Osteoblast (primary cell): ENCODE measurements around the gene UBD. TPM values are rescaled to one million over a fixed set of nuclear protein-coding genes. Genes with fewer than 3 reads are reported as not detected.

Experiments
- DNase-seq: peaks from one replicate; pipeline ENCODE4 v3.0.0; 2011; ENCODE audit warnings: low spot score, mixed read lengths; ENCODE audit not compliant: insufficient read length; ENCODE audit errors: missing footprints
- H2AFZ ChIP-seq: 2 replicates; pipeline ENCODE4 v1.6.0; 2011; ENCODE audit warnings: mild to moderate bottlenecking, low read length
- H3K27ac ChIP-seq: 2 replicates; pipeline ENCODE4 v1.5.1; 2011; ENCODE audit warnings: mild to moderate bottlenecking, low read depth, low read length, moderate library complexity
- H3K27me3 ChIP-seq: 2 replicates; pipeline ENCODE4 v1.6.0; 2012; ENCODE audit warnings: mild to moderate bottlenecking, control low read depth, inconsistent platforms, low read length, moderate library complexity; ENCODE audit not compliant: insufficient read depth
- H3K36me3 ChIP-seq: 2 replicates; pipeline ENCODE4 v1.5.1; 2011; ENCODE audit warnings: mild to moderate bottlenecking, low read length, control low read depth, moderate library complexity; ENCODE audit not compliant: insufficient read depth
- H3K4me1 ChIP-seq: 2 replicates; pipeline ENCODE4 v1.5.1; 2011; ENCODE audit warnings: mild to moderate bottlenecking, low read length, control low read depth, moderate library complexity; ENCODE audit not compliant: insufficient read depth
- H3K4me2 ChIP-seq: 2 replicates; pipeline ENCODE4 v1.6.0; 2011; ENCODE audit warnings: mild to moderate bottlenecking, low read length; ENCODE audit not compliant: insufficient read depth
- H3K4me3 ChIP-seq: fragments of 200-600 bp; sonication (generic); 3 replicates; pipeline ENCODE4 v1.5.1; 2012; ENCODE audit warnings: mild to moderate bottlenecking, low read length, inconsistent platforms; ENCODE audit not compliant: insufficient read depth
- H3K79me2 ChIP-seq: 2 replicates; pipeline ENCODE4 v1.6.0; 2012; ENCODE audit warnings: mild to moderate bottlenecking, low read length, control low read depth, inconsistent platforms; ENCODE audit not compliant: insufficient read depth
- H3K9me3 ChIP-seq: 2 replicates; pipeline ENCODE4 v1.5.1; 2011; ENCODE audit warnings: low read depth, low read length, control low read depth
- H4K20me1 ChIP-seq: 2 replicates; pipeline ENCODE4 v1.6.0; 2012; ENCODE audit warnings: mild to moderate bottlenecking, low read length, control low read depth; ENCODE audit not compliant: insufficient read depth
- total RNA-seq: library from RNA; depleted of rRNA; stranded (reverse); fragments of >200 nt; gene quantifications from 2 replicates; pipeline ENCODE4 v1.2.3, GENCODE V29; 2012
- TF ChIP-seq, protein P1 (sequence below): IDR thresholded peaks from 2 replicates; pipeline ENCODE4 v1.5.1; 2011; ENCODE audit warnings: mild to moderate bottlenecking, low read depth, low read length, moderate library complexity; ENCODE audit errors: extremely low read depth

UBD gene
- total RNA-seq, 1 donor, result not detected

DNA sequence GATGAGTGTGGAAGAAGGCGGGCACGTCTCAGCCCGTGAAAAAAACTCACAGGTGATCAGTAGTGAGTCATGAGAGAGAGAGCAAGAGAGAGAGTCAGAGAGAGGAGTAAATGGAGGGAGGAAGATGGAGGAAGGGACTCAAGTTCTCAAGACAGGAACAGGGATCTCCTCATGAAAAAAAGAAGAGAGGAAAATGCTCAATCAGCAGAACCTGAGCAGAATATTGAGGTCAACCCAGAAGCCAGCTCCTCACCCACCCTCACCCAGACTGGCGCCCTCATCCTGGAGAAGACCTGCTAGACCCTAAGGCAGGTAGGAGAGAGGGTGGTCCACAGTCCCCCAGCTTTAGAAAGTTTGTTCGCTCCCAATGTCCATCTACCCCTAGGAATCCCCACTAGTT is 4.8 kb downstream of the UBD start:
- H3K4me3 ChIP-seq, result no peak overlapping the region
- H3K79me2 ChIP-seq, result no peaks in the 10 kb centered on the region
- H3K36me3 ChIP-seq, result no peaks in the 10 kb centered on the region
- H3K4me2 ChIP-seq, result no peak overlapping the region
- TF ChIP-seq, protein P1, sequence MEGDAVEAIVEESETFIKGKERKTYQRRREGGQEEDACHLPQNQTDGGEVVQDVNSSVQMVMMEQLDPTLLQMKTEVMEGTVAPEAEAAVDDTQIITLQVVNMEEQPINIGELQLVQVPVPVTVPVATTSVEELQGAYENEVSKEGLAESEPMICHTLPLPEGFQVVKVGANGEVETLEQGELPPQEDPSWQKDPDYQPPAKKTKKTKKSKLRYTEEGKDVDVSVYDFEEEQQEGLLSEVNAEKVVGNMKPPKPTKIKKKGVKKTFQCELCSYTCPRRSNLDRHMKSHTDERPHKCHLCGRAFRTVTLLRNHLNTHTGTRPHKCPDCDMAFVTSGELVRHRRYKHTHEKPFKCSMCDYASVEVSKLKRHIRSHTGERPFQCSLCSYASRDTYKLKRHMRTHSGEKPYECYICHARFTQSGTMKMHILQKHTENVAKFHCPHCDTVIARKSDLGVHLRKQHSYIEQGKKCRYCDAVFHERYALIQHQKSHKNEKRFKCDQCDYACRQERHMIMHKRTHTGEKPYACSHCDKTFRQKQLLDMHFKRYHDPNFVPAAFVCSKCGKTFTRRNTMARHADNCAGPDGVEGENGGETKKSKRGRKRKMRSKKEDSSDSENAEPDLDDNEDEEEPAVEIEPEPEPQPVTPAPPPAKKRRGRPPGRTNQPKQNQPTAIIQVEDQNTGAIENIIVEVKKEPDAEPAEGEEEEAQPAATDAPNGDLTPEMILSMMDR, result no peak
- no peak overlapping the region for H2AFZ ChIP-seq
- no peaks in the 10 kb centered on the region for H3K9me3 ChIP-seq
- no peaks in the 10 kb centered on the region for H4K20me1 ChIP-seq
- no peak overlapping the region for H3K27ac ChIP-seq
- H3K27me3 ChIP-seq, result peaks cover 23% of the 10 kb centered on the region
- no peak for DNase-seq
- H3K4me1 ChIP-seq, result peaks cover 3% of the 10 kb centered on the region

GRCh38 chr6:29553268-29554057 is 6.1 kb downstream of the UBD start:
- TF ChIP-seq, protein P1, result no peak
- H3K79me2 ChIP-seq, result no peaks in the 10 kb centered on the region
- no peaks in the 10 kb centered on the region for H3K36me3 ChIP-seq
- peak; percentile 89 for DNase-seq
- H3K4me2 ChIP-seq, result peak overlapping the region; percentile 58
- H2AFZ ChIP-seq, result peak overlapping the region; percentile 29
- no peaks in the 10 kb centered on the region for H4K20me1 ChIP-seq
- no peaks in the 10 kb centered on the region for H3K9me3 ChIP-seq
- H3K4me3 ChIP-seq, result peak overlapping the region; percentile 28
- H3K27me3 ChIP-seq, result peaks cover 23% of the 10 kb centered on the region
- peaks cover 3% of the 10 kb centered on the region for H3K4me1 ChIP-seq
- no peak overlapping the region for H3K27ac ChIP-seq

DNA sequence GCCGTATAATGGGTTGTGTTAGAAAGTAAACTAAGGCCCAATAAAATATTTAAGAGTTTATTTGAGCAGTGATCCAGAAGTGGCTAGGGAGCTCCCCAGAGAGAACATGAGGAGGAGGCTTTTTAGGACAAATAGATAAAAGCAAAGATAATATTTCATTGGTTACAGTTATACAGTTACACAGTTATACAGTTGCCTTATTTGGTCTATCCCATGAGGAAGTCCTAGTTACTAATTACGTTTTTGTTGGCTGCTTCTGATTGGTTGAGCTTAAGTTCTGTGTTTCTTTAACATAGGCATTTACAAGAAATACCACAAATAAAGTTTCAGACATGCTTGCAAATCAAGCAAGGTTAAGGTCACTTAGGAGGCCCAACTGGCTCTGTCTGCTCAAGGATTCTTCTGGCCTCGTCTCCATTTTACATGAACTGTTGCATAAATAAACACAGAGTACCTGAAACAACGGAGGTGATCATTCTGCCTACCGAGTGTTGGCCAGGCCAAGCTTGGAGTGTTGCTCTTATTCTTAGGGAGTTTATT is 7.0 kb downstream of the UBD start:
- no peaks in the 10 kb centered on the region for H3K9me3 ChIP-seq
- peaks cover 23% of the 10 kb centered on the region for H3K27me3 ChIP-seq
- H3K79me2 ChIP-seq, result no peaks in the 10 kb centered on the region
- H4K20me1 ChIP-seq, result no peaks in the 10 kb centered on the region
- H3K4me3 ChIP-seq, result no peak overlapping the region
- H3K36me3 ChIP-seq, result no peaks in the 10 kb centered on the region
- no peak overlapping the region for H2AFZ ChIP-seq
- peak overlapping the region; percentile 30 for H3K4me2 ChIP-seq
- H3K27ac ChIP-seq, result no peak overlapping the region
- peak; percentile 91 for DNase-seq
- peaks cover 3% of the 10 kb centered on the region for H3K4me1 ChIP-seq
- TF ChIP-seq, protein P1, result no peak

- Histone ChIP-seq H3K9me3 (no peaks in the 10 kb centered on the region), H4K20me1 (no peaks in the 10 kb centered on the region), H3K27me3 (peaks cover 3% of the 10 kb centered on the region), H3K36me3 (no peaks in the 10 kb centered on the region), H3K4me2 (no peak overlapping the region), H2AFZ (no peak overlapping the region), H3K79me2 (no peaks in the 10 kb centered on the region), H3K4me3 (no peak overlapping the region), H3K4me1 (no peaks in the 10 kb centered on the region), H3K27ac (no peak overlapping the region)
- DNase-seq, result no peak
- TF ChIP-seq, protein P1, result no peak
Observed at GRCh38 chr6:29547573-29547972, 12.0 kb downstream of the UBD start.
